Small intestine (tissue), 7 donors: Measurements from ENCODE around the gene NPTX1. TPM values are rescaled to one million over a fixed set of nuclear protein-coding genes. Genes with fewer than 3 reads are reported as not detected.
"Not testable (repeated sequence)": the region's sequence is repeated elsewhere in the genome, so short reads cannot be mapped to it uniquely, and the experiment has no call there.

Experiments used
- DNase-seq, 2 donors: peaks; one replicate each; pipeline versions ENCODE4 v3.0.0 to v3.0.0-alpha.2; 2013
- FAIRE-seq: peaks from 2 replicates; lab custom pipeline; 2012; peaks lifted over from hg19 to GRCh38; lab: Jason Lieb, UNC
- H3K27ac ChIP-seq, 3 donors: one replicate each; pipeline ENCODE4 v1.5.1; 2013; ENCODE audit warnings: low read length in 2 of 3, mild to moderate bottlenecking in 2 of 3, control low read depth in 1 of 3, inconsistent platforms in 1 of 3, low read depth in 1 of 3, moderate library complexity in 1 of 3
- H3K27me3 ChIP-seq, 3 donors: one replicate each; pipeline ENCODE4 v1.6.1; 2013; ENCODE audit warnings: low read length in 3 of 3, inconsistent platforms in 1 of 3; ENCODE audit not compliant: control insufficient read depth in 3 of 3, insufficient read depth in 3 of 3
- H3K36me3 ChIP-seq, 3 donors: one replicate each; pipeline ENCODE4 v1.6.1; 2013; ENCODE audit warnings: low read length in 3 of 3, inconsistent platforms in 1 of 3, low read depth in 1 of 3, mild to moderate bottlenecking in 1 of 3, moderate library complexity in 1 of 3; ENCODE audit not compliant: control insufficient read depth in 3 of 3, insufficient read depth in 2 of 3
- H3K4me1 ChIP-seq, 3 donors: one replicate each; pipeline ENCODE4 v1.6.1; 2013; ENCODE audit warnings: low read length in 2 of 3, inconsistent platforms in 1 of 3, low read depth in 1 of 3, mild to moderate bottlenecking in 1 of 3, moderate library complexity in 1 of 3; ENCODE audit not compliant: control insufficient read depth in 3 of 3, insufficient read depth in 2 of 3
- H3K4me3 ChIP-seq, 3 donors: one replicate each; pipeline ENCODE4 v1.5.1; 2013; ENCODE audit warnings: low read length in 3 of 3, control low read depth in 1 of 3, inconsistent platforms in 1 of 3, low read depth in 1 of 3, mild to moderate bottlenecking in 1 of 3, moderate library complexity in 1 of 3
- H3K9me3 ChIP-seq, 2 donors: one replicate each; pipeline ENCODE4 v1.6.1; 2013; ENCODE audit warnings: low read depth in 1 of 2, low read length in 1 of 2; ENCODE audit not compliant: control insufficient read depth in 2 of 2, insufficient read depth in 1 of 2
- WGBS, 3 donors: extraction: QIAGEN DNeasy Blood & Tissue Kit; methylation state at CpG; one replicate each; pipeline ENCODE4 v1.1.7; 2013; 5-methylcytosine and 5-hydroxymethylcytosine counted together
- polyA plus RNA-seq, 4 donors: library from polyadenylated mRNA; stranded (reverse) in 3 of 4; unstranded in 1 of 4; fragments of 200-250 nt in 3 of 4; fragments of 120-200 nt in 1 of 4; gene quantifications; one replicate each; pipeline versions ENCODE4 v1.2.1 to v1.2.3, GENCODE V29; 2013
- donor health status: healthy with polysubstance abuse.
- donor health status: control.
- donor health status: control.
- donor health status: Bipolar disorder and iron deficiency.
- donor health status: healthy.

The NPTX1 gene
- polyA plus RNA-seq, 4 donors: 0.15 to 0.39 TPM; not detected in 2

DNA sequence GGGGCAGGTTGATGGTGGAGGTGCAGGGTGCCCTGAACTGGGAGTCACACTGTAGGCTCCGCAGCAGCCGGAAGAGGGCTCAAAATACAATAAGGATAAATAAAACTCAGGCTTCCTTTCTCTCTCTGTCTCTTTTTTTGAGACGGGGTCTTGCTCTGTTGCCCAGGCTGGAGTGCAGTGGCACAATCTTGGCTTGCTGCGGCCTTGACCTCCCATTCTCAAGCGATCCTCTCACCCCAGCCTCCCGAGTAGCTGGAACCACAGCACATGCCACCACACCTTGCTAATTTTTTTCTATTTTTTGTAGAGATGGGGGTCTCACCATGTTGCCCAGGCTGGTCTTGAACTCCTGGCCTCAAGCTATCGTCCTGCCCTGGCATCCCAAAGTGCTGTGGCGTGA is 32.9 kb upstream of the NPTX1 start:
- Histone ChIP-seq H3K27ac (no peak overlapping the region), H3K27me3 (peaks cover 0 to 33% (median 2%) of the 10 kb centered on the region in 3 donors), H3K4me1 (no peaks in the 10 kb centered on the region), H3K36me3 (no peaks in the 10 kb centered on the region), H3K9me3 (no peaks in the 10 kb centered on the region), H3K4me3 (no peak overlapping the region)
- FAIRE-seq (no peak), DNase-seq (no peak)
- WGBS, 3 donors: 71 to 76% (median 73%) methylated on average over 8 of the region's 8 CpGs

DNA sequence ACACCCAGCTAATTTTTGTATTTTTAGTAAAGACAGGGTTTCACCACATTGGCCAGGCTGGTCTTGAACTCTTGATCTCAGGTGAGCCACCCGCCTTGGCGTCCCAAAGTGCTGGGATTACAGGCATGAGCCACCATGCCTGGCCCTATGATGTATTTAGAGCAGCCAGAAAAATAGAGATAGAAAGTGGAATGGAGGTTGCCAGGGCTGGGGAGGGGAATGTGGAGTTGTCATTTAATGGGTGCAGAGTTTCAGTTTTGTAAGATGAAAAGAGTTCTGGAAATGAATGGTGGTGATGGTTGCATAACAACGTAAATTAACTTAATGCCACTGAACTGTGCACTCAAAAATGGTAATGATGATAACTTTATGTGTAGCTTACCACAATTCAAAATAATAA is 31.6 kb upstream of the NPTX1 start:
- no peaks in the 10 kb centered on the region for H3K4me1 ChIP-seq
- no peak for DNase-seq
- no peak for FAIRE-seq
- H3K27me3 ChIP-seq: peaks cover 0 to 33% (median 2%) of the 10 kb centered on the region in 3 donors
- H3K36me3 ChIP-seq: no peaks in the 10 kb centered on the region
- no peak overlapping the region for H3K27ac ChIP-seq
- H3K9me3 ChIP-seq: no peaks in the 10 kb centered on the region
- no peak overlapping the region for H3K4me3 ChIP-seq
- 76 to 84% (median 78%) methylated on average over 3 of the region's 3 CpGs for WGBS, 3 donors

DNA sequence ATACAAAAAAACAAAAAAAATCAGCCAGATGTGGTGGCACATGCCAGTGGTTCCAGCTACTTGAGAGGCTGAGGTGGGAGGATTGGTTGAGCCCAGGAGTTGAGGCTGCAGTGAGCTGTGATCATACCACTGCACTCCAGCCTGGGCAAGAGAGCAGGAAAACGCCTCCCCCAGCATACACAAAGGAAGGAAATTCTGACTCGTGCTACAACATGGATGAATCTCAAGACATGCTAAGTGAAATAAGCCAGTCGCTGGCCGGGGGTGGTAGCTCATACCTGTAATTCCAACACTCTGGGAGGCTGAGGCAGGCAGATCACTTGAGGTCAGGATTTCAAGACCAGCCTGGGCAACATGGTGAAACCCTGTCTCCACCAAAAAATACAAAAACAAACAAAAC is 30.8 kb upstream of the NPTX1 start:
- not testable (repeated sequence) for FAIRE-seq

DNA sequence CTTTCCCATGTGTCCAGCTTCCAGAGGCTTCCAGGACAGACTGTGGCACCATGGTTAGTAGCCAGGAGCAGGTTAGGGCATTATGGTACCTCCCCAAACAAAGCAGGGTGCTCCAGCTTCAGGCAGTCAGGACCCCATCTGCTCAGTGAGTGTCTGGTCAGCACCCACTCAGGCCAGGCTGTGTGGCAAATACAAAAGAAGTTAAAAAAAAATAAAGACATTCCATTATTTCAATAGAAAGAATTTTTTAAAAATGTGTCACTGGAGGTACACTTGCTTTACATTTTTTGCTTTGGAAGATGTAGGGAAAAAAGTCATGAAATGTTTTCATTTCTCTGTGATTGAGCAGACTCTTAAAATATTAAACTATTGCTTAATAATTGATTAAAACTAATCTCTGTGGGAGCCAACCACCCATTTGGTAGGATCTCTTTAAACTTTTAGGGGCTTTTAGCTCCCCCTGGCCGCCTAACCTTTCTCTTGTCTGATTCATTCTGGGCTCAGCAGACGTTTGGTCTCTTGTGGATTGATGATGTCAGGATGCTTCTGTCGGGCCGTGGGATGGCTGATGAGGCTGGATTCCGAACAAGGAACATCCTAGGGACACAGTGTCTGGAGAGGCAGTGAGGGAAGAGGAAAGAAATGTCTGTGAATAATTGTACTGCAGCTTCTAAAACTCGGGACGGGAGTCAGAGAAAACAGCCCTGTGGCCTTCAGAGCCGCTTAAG is 28.4 kb upstream of the NPTX1 start:
- Histone ChIP-seq H3K27ac (no peak overlapping the region), H3K4me3 (no peak overlapping the region), H3K27me3 (peaks cover 0 to 31% (median 0%) of the 10 kb centered on the region in 3 donors), H3K4me1 (no peaks in the 10 kb centered on the region), H3K9me3 (no peaks in the 10 kb centered on the region), H3K36me3 (no peaks in the 10 kb centered on the region)
- no peak for FAIRE-seq
- DNase-seq: no peak
- 28 to 33% (median 33%) methylated on average over 8 of the region's 8 CpGs for WGBS, 3 donors

More for the DNA sequence above, 30.8 kb upstream of the NPTX1 start:
- peaks cover 0 to 35% (median 2%) of the 10 kb centered on the region in 3 donors for H3K27me3 ChIP-seq
- not testable (repeated sequence) for H3K9me3 ChIP-seq, H3K27ac ChIP-seq, H3K4me1 ChIP-seq, H3K4me3 ChIP-seq, DNase-seq, H3K36me3 ChIP-seq
- 51 to 61% (median 59%) methylated on average over 4 of the region's 4 CpGs for WGBS, 3 donors

DNA sequence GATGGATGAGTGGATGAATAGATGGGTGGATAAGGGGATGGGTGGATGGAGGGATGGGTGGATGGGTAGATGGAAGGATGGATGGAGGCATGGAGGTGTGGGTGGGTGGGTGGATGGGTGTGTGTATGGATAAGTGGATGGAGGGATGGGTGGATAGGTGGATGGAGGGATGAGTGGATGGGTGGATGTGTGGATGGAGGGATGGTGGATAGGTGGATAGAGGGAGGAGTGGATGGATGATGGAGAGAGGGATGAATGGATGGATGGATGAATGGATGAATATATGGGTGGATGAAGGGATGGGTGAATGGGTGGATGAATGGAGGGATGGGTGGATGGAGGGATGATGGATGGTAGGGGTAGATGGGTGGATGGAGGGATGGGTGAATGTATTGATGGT is 27.5 kb upstream of the NPTX1 start:
- Histone ChIP-seq H3K27ac (no peak overlapping the region), H3K36me3 (no peaks in the 10 kb centered on the region), H3K4me3 (no peak overlapping the region), H3K9me3 (no peaks in the 10 kb centered on the region), H3K4me1 (no peaks in the 10 kb centered on the region), H3K27me3 (peaks cover 0 to 29% (median 0%) of the 10 kb centered on the region in 3 donors)
- DNase-seq (no peak), FAIRE-seq (no peak)

DNA sequence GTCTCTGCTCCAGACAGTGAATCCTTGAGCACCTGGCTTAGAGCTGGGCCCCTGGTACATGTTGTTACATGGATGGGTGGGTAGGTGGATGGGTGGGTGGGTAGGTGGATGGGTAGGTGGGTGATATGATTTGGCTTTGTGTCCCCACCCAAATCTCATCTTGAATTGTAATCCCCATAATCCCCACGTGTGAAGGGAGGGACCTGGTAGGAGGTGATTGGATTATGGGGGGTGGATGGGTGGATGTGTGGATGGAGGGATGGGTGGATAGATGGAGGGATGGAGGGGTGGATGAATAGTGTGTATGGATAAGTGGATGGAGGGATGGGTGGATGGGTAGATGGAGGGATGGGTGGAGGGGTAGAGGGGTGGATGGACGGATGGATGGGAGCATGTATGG is 26.6 kb upstream of the NPTX1 start:
- DNase-seq (no peak), FAIRE-seq (no peak)
- no peak overlapping the region for H3K27ac ChIP-seq
- H3K27me3 ChIP-seq: peaks cover 0 to 31% (median 0%) of the 10 kb centered on the region in 3 donors
- no peaks in the 10 kb centered on the region for H3K9me3 ChIP-seq
- WGBS, 3 donors: 57 to 80% (median 78%) methylated on average over 2 of the region's 2 CpGs
- H3K4me3 ChIP-seq: no peak overlapping the region
- H3K4me1 ChIP-seq: no peaks in the 10 kb centered on the region
- H3K36me3 ChIP-seq: no peaks in the 10 kb centered on the region

DNA sequence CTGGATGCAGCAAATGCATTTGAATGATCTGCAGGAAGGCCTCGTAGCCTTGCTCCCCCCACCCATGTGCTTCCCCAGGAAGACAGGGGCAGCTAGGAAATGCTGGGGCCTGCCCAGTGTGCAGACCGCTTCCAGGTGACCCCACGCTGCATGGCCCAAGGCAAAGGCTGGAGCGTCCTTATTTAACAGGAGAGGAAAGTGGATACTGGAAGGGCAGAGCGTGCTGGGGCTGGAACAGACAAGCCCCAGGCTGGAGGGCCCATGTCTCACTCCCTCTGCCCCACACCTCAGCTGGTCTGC is 26.1 kb upstream of the NPTX1 start:
- no peak overlapping the region for H3K4me3 ChIP-seq
- H3K27me3 ChIP-seq: peaks cover 0 to 31% (median 0%) of the 10 kb centered on the region in 3 donors
- no peaks in the 10 kb centered on the region for H3K36me3 ChIP-seq
- H3K27ac ChIP-seq: no peak overlapping the region
- no peaks in the 10 kb centered on the region for H3K4me1 ChIP-seq
- no peak for DNase-seq
- FAIRE-seq: no peak
- H3K9me3 ChIP-seq: no peaks in the 10 kb centered on the region
- WGBS, 3 donors: 72 to 85% (median 74%) methylated on average over 5 of the region's 5 CpGs

DNA sequence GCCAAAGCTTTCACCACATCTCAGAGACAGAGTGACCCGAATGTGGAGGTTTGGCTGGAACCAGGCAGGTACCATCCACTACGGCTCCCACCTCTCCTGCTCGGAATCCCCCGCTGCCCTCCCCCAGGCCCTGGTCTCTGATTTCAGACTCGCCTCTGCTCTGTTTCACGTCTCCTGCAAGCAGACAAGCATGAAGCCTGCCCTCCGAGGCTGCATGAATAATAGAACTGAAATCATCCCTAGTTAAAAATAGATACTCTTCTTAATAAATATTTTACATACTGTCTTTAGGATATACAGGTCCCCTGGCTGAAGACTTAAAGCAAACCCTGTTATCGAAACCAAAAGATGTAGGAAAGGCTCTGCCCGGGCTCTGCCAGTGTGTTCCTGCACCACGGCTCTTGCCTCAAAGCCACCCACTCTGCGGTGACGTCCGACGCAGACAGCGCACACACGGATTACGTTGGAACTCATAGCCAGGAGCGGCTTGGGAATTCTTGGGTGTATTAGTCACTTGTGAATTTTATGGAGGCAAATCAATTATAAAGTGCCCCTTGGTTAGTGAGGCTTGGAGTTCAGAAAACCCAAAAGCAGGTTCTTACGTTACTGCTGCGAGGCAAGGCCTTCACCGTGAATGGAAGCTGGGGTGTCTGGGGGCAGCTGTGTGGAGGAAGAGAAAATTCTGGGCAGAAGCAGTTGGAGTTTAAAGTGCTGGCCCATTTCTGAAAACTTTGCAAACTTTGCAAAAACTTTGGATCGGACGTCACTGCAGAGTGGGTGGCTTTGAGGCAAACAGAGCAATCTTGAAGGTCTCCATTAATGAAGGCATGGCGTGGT is 25.6 kb upstream of the NPTX1 start:
- H3K4me1 ChIP-seq: no peaks in the 10 kb centered on the region
- peaks cover 0 to 34% (median 0%) of the 10 kb centered on the region in 3 donors for H3K27me3 ChIP-seq
- FAIRE-seq (no peak), DNase-seq (no peak)
- H3K9me3 ChIP-seq: no peaks in the 10 kb centered on the region
- H3K4me3 ChIP-seq: no peak overlapping the region
- peak overlapping the region in 1 of 3 donors; percentile 28 for H3K27ac ChIP-seq
- WGBS, 3 donors: 74 to 75% (median 74%) methylated on average over 24 of the region's 24 CpGs
- no peaks in the 10 kb centered on the region for H3K36me3 ChIP-seq
